K562 (cell line): ENCODE data around the gene POLG. TPM values are rescaled to one million over a fixed set of nuclear protein-coding genes. Genes with fewer than 3 reads are reported as not detected.

ENCODE experiments used
- ATAC-seq: fragments of 200-7000 bp; cut with Tn5 transposase; 3 replicates; pipeline ENCODE4 v1.9.1; 2020; ENCODE audit warnings: moderate library complexity
- BruUV-seq: library from RNA; stranded (reverse); fragments of 400-500 nt; replicated peaks from 2 replicates; lab custom pipeline; 2021; lab: Mats Ljungman, UMichigan
- CTCF ChIA-PET: fragments of 300-600 bp; formaldehyde crosslinking; extraction: SDS; loops from one replicate; lab custom pipeline; 2021; ENCODE audit warnings: low intra/inter-chr PET ratio; lab: Yijun Ruan, JAX
- POLR2A ChIA-PET: fragments of 300-600, 350-650 bp; sonication (Branson Sonifier 250); formaldehyde crosslinking; extraction: SDS; loops from one replicate; lab custom pipeline; 2021; ENCODE audit warnings: antibody characterized with exemption, inconsistent platforms; lab: Yijun Ruan, JAX
- DNase-seq, 4 experiments: peaks; one replicate each; pipeline versions ENCODE4 v3.0.0 to v3.0.0-alpha.2; 2011 to 2018; ENCODE audit warnings: low spot score in 3 of 4, mixed read lengths in 3 of 4; ENCODE audit errors: extremely low read depth in 1 of 4
- FAIRE-seq: peaks from 2 replicates; lab custom pipeline; 2011; peaks lifted over from hg19 to GRCh38; lab: Jason Lieb, UNC
- H2AFZ ChIP-seq: 2 replicates; pipeline ENCODE4 v1.6.0; 2011; ENCODE audit warnings: low read depth, low read length, control low read depth, inconsistent platforms
- H3K27ac ChIP-seq: fragments of 200-600 bp; 3 replicates; pipeline ENCODE4 v1.8.0; 2011; ENCODE audit warnings: low read depth, mild to moderate bottlenecking, control low read depth, inconsistent platforms, low read length, moderate library complexity, mixed read lengths; ENCODE audit errors: extremely low read depth
- H3K27me3 ChIP-seq, 2 experiments: fragments of 300-600 bp in 1 of 2; 2 replicates in 1 of 2; 3 replicates in 1 of 2; pipeline versions ENCODE4 v1.6.0 to v1.8.0; 2011; ENCODE audit warnings: inconsistent platforms in 2 of 2, low read length in 2 of 2, mild to moderate bottlenecking in 1 of 2, mixed read lengths in 1 of 2, moderate library complexity in 1 of 2; ENCODE audit not compliant: control insufficient read depth in 2 of 2, insufficient read depth in 2 of 2
- H3K36me3 ChIP-seq: fragments of 300-600 bp; 3 replicates; pipeline ENCODE4 v1.8.0; 2011; ENCODE audit warnings: mild to moderate bottlenecking, low read length, inconsistent platforms; ENCODE audit not compliant: control insufficient read depth, insufficient read depth
- H3K4me1 ChIP-seq, 2 experiments: fragments of 200-600 bp in 1 of 2; replicated peaks in 1 of 2; 2 replicates in 1 of 2; 3 replicates in 1 of 2; pipeline versions ENCODE4 v1.5.1 to v1.8.0; 2011; ENCODE audit warnings: inconsistent platforms in 2 of 2, low read length in 2 of 2, mild to moderate bottlenecking in 1 of 2, mixed read lengths in 1 of 2, moderate library complexity in 1 of 2; ENCODE audit not compliant: control insufficient read depth in 2 of 2, insufficient read depth in 2 of 2
- H3K4me2 ChIP-seq: 2 replicates; pipeline ENCODE4 v1.6.1; 2011; ENCODE audit warnings: low read length, control low read depth, inconsistent platforms, mixed read lengths; ENCODE audit not compliant: insufficient read depth
- H3K4me3 ChIP-seq: fragments of 200-600 bp; sonication (generic), shearing (Covaris generic); 2 replicates; pipeline ENCODE4 v1.5.1; 2016; ENCODE audit warnings: control low read depth, inconsistent platforms
- H3K79me2 ChIP-seq: fragments of 200-600 bp; 3 replicates; pipeline ENCODE4 v1.8.0; 2011; ENCODE audit warnings: low read length, inconsistent platforms; ENCODE audit not compliant: control insufficient read depth, insufficient read depth
- H3K9ac ChIP-seq, 2 experiments: 2 replicates each; pipeline versions ENCODE4 v1.6.0 to v1.6.1; 2011; ENCODE audit warnings: low read depth in 2 of 2, low read length in 2 of 2, control low read depth in 1 of 2, inconsistent platforms in 1 of 2, mild to moderate bottlenecking in 1 of 2, mixed read lengths in 1 of 2; ENCODE audit not compliant: insufficient read depth in 1 of 2
- H3K9me1 ChIP-seq: one replicate; pipeline ENCODE4 v1.6.0; 2011; ENCODE audit warnings: inconsistent platforms, mild to moderate bottlenecking, low read length, moderate library complexity; ENCODE audit not compliant: control insufficient read depth, insufficient read depth
- H3K9me3 ChIP-seq: replicated peaks from 2 replicates; pipeline ENCODE4 v1.5.1; 2011; ENCODE audit warnings: low read depth, low read length, inconsistent platforms; ENCODE audit not compliant: control insufficient read depth, insufficient read depth
- H4K20me1 ChIP-seq: replicated peaks from 2 replicates; pipeline ENCODE4 v1.6.1; 2011; ENCODE audit warnings: low read length, inconsistent platforms, mixed read lengths; ENCODE audit not compliant: control insufficient read depth, insufficient read depth
- ARNT ChIP-seq, 2 experiments: fragments of 450-650 bp; IDR thresholded peaks; 2 replicates each; pipeline ENCODE4 v1.6.1; 2016; ENCODE audit warnings: mild to moderate bottlenecking in 1 of 2
- CCNT2 ChIP-seq: IDR thresholded peaks from 2 replicates; pipeline ENCODE4 v1.6.1; 2011; ENCODE audit warnings: borderline replicate concordance, low read depth, mild to moderate bottlenecking, moderate library complexity, mixed read lengths, low read length; ENCODE audit not compliant: insufficient read length; ENCODE audit errors: extremely low read depth
- DACH1 ChIP-seq: fragments of 450-650 bp; IDR thresholded peaks from 2 replicates; pipeline ENCODE4 v1.6.1; 2018; ENCODE audit not compliant: partially characterized antibody
- ELF2 ChIP-seq: fragments of 250-450 bp; sonication (Bioruptor Pico); IDR thresholded peaks from 2 replicates; pipeline ENCODE4 v1.5.0; 2021; ENCODE audit warnings: mild to moderate bottlenecking
- EZH2 ChIP-seq: IDR thresholded peaks from 2 replicates; pipeline ENCODE4 v1.6.1; 2012; ENCODE audit warnings: low read depth, mild to moderate bottlenecking, inconsistent platforms, low read length, borderline replicate concordance
- NELFE ChIP-seq: IDR thresholded peaks from 2 replicates; pipeline ENCODE4 v1.6.1; 2011; ENCODE audit warnings: mild to moderate bottlenecking; ENCODE audit not compliant: insufficient read depth, insufficient read length
- PHB2 ChIP-seq: fragments of 450-650 bp; IDR thresholded peaks from 2 replicates; pipeline ENCODE4 v1.6.1; 2017; ENCODE audit warnings: low read depth
- PKNOX1 ChIP-seq: fragments of 450-650 bp; IDR thresholded peaks from 2 replicates; pipeline ENCODE4 v1.6.1; 2016
- PURB ChIP-seq: sonication (generic); formaldehyde crosslinking; IDR thresholded peaks from 2 replicates; pipeline ENCODE4 v1.9.0; 2021; ENCODE audit warnings: low read depth, mild to moderate bottlenecking, missing genetic modification reagents
- RFX1 ChIP-seq: fragments of 450-650 bp; IDR thresholded peaks from 2 replicates; pipeline ENCODE4 v1.6.1; 2016; ENCODE audit warnings: mild to moderate bottlenecking, moderate library complexity
- RFX7 ChIP-seq: fragments of 250-450 bp; sonication (Bioruptor Pico); IDR thresholded peaks from 2 replicates; pipeline ENCODE4 v1.5.1; 2021; ENCODE audit warnings: mild to moderate bottlenecking
- SP2 ChIP-seq: IDR thresholded peaks from 2 replicates; pipeline ENCODE4 v1.6.1; 2011; ENCODE audit warnings: mild to moderate bottlenecking, low read depth, low read length, moderate library complexity; ENCODE audit not compliant: poor library complexity, severe bottlenecking; ENCODE audit errors: extremely low read depth
- ZFP91 ChIP-seq: sonication (generic); formaldehyde crosslinking; IDR thresholded peaks from 2 replicates; pipeline ENCODE4 v1.8.0; 2022; ENCODE audit warnings: mild to moderate bottlenecking, missing genetic modification reagents
- ZFX ChIP-seq: sonication (generic); formaldehyde crosslinking; IDR thresholded peaks from 2 replicates; pipeline ENCODE4 v1.8.0; 2022; ENCODE audit warnings: mild to moderate bottlenecking, missing genetic modification reagents, moderate library complexity
- ZNF224 ChIP-seq: sonication (generic); formaldehyde crosslinking; IDR thresholded peaks from 2 replicates; pipeline ENCODE4 v1.8.0; 2022; ENCODE audit warnings: mild to moderate bottlenecking, missing genetic modification reagents
- ZNF583 ChIP-seq: fragments of 250-450 bp; sonication (Bioruptor Pico); IDR thresholded peaks from 2 replicates; pipeline ENCODE4 v1.4.0; 2020
- ZZZ3 ChIP-seq: fragments of 450-650 bp; IDR thresholded peaks from 2 replicates; pipeline ENCODE4 v1.6.1; 2016; ENCODE audit warnings: antibody characterized with exemption, mild to moderate bottlenecking, moderate library complexity
- WGBS: fragments of 100-300 bp; shearing (Covaris generic); methylation state at CpG from one replicate; pipeline ENCODE4 v1.1.6; 2016; ENCODE audit warnings: low coverage, mixed read lengths; ENCODE audit not compliant: insufficient coverage; ENCODE audit errors: missing lambda C conversion rate; 5-methylcytosine and 5-hydroxymethylcytosine counted together
- in situ Hi-C: fragments of 300-500 bp; cut with MboI; formaldehyde crosslinking; loops from 4 replicates; pipeline ENCODE4 v1.15.0; 2018; ENCODE audit warnings: inconsistent platforms, mixed read lengths
- intact Hi-C: fragments of 100-400 bp; cut with micrococcal nuclease; formaldehyde crosslinking; loops from 2 replicates; pipeline ENCODE4 v1.14.2; 2022
- polyA plus RNA-seq, 8 experiments: library from polyadenylated mRNA; depleted of rRNA in 4 of 8; stranded (reverse) in 5 of 8; unstranded in 3 of 8; fragments of >200 nt; fragmentation: Nextera tagmentation in 2 of 8; fragmentation: Illumina TruSeq in 1 of 8; extraction: Ambion mirVana in 2 of 8; extraction: Trizol in 1 of 8; gene quantifications; 2 replicates each; pipeline versions ENCODE4 v1.2.1 to v1.2.3, GENCODE V29; 2011 to 2014; ENCODE audit warnings: inconsistent platforms in 1 of 8, missing spikeins in 1 of 8
- total RNA-seq, 7 experiments: library from RNA; depleted of rRNA in 6 of 7; stranded (reverse); fragments of >200 nt in 6 of 7; fragmentation: Illumina TruSeq in 2 of 7; extraction: Trizol in 2 of 7; gene quantifications; 2 replicates each; pipeline versions ENCODE4 v1.2.1 to v1.2.3, GENCODE V29; 2011 to 2021; ENCODE audit warnings: low replicate concordance in 1 of 7

Gene POLG
- total and polyA plus RNA-seq, 9 of the 15 experiments (the other 6 are each of a cell fraction or from before 2014, with no cell fraction given) = 15.2 to 83.8 (median 38.6) TPM

GRCh38 chr15:89363770-89364169, 29.1 kb upstream of the POLG start (continued):
- no peak for TF ChIP-seq NELFE

- Histone ChIP-seq H3K9me1 (peaks cover 4% of the 10 kb centered on the region), H3K4me1 (peaks cover 0 to 52% of the 10 kb centered on the region in 2 experiments; a peak in 3 of 5 replicates), H3K4me3 (no peak overlapping the region), H3K27ac (no peak overlapping the region), H3K9me3 (no peaks in the 10 kb centered on the region)
- no TSS peak for BruUV-seq
- intact Hi-C loops = no loop called here
- POLR2A ChIA-PET = interaction anchor here (0.6 kb wide), 2 partner anchors 9 to 66 kb away, joined by 3 to 4 read pairs; no protein-coding TSS in a partner anchor
- in situ Hi-C loops = loop anchor here (5.0 kb wide), 1 partner anchor 44 kb away; no protein-coding TSS in a partner anchor
- WGBS = 2% methylated on average over 6 of the region's 6 CpGs
- no peak for ATAC-seq
- CTCF ChIA-PET = no interaction called here
- TF ChIP-seq ZNF224 (CRISPR knock-in tag) (no peak), DACH1 (no peak), CCNT2 (no peak), ELF2 (CRISPR knock-in tag) (no peak), PKNOX1 (no peak), SP2 (no peak), RFX7 (no peak), PURB (CRISPR knock-in tag) (no peak), EZH2 (no peak), ARNT (IDR thresholded peaks at IDR 0.05) (no peak), RFX1 (no peak), ZFX (CRISPR knock-in tag) (no peak), ZNF583 (CRISPR knock-in tag) (no peak), ZFP91 (no peak), PHB2 (no peak), ZZZ3 (no peak)
- TF ChIP-seq, all 486 proteins: peak for 0
- Histone ChIP-seq H3K9ac (no peak overlapping the region), H4K20me1 (peaks cover 20% of the 10 kb centered on the region), H3K79me2 (no peaks in the 10 kb centered on the region), H3K27me3 (peaks cover 61 to 92% of the 10 kb centered on the region in 2 experiments; a peak in 4 of 5 replicates), H3K4me2 (no peak overlapping the region), H2AFZ (no peak overlapping the region), H3K36me3 (no peaks in the 10 kb centered on the region)
- FAIRE-seq (no peak), DNase-seq (no peak)
These were observed 28.5 kb upstream of the POLG start for GRCh38 chr15:89363133-89363532.
